ENCODE measurements around the gene SNW1.

SNW1 gene

GRCh38 chr14:77707724-77708408 lies 53.1 kb downstream of the SNW1 start, which contains the start of the genes ALKBH1 and SLIRP:
TSS of gene ALKBH1 (minus strand) at chr14:77708023. CDS start at chr14:77708004, 19 bp downstream.
TSS of gene SLIRP (plus strand) at chr14:77708103. CDS start at chr14:77708112, 9 bp downstream.
- TF ChIP-seq EZH2 (IDR thresholded peaks at IDR 0.05; ENCODE audit: borderline replicate concordance, low read length) (no peak), CTCF (IDR thresholded peaks at IDR 0.05; ENCODE audit: low read length) (peak; percentile 12; the same call in 1 of the 2 replicates)
- peaks cover 32% of the 10 kb centered on the region for H3K4me1 ChIP-seq (ENCODE audit: insufficient read depth, low read length, severe bottlenecking)
- H3F3A ChIP-seq (ENCODE audit: insufficient read depth, low read length), result no peaks in the 10 kb centered on the region
- H3K9me2 ChIP-seq (ENCODE audit: low read depth, low read length), result no peaks in the 10 kb centered on the region
- H3K36me3 ChIP-seq (ENCODE audit: insufficient read depth, low read length), result peaks cover 45% of the 10 kb centered on the region
- H3K9me3 ChIP-seq (ENCODE audit: low read length), result no peaks in the 10 kb centered on the region
- H3K27me3 ChIP-seq (ENCODE audit: insufficient read depth, low read length), result no peaks in the 10 kb centered on the region
- peak within 1 kb of the TSS; percentile 95 for H3K9ac ChIP-seq (ENCODE audit: low read length)
- peaks cover 48% of the 10 kb centered on the region for H3K79me2 ChIP-seq (ENCODE audit: insufficient read depth, low read length)
- no peak within 1 kb of the TSS for H3K27ac ChIP-seq (ENCODE audit: low read depth, low read length, poor library complexity, severe bottlenecking)
- H4K20me1 ChIP-seq (ENCODE audit: insufficient read depth, low read length), result no peaks in the 10 kb centered on the region
- H3K4me2 ChIP-seq (ENCODE audit: low read length), result peak within 1 kb of the TSS; percentile 75
- peak within 1 kb of the TSS; percentile 18; the same call in 1 of the 2 replicates for H2AFZ ChIP-seq (ENCODE audit: low read length)
- H3K4me3 ChIP-seq (ENCODE audit: low read depth, low read length, poor library complexity, severe bottlenecking), result peak within 1 kb of the TSS; percentile 100

- no peaks in the 10 kb centered on the region for H3K9me2 ChIP-seq (ENCODE audit: low read depth, low read length)
- no peaks in the 10 kb centered on the region for H4K20me1 ChIP-seq (ENCODE audit: insufficient read depth, low read length)
- TF ChIP-seq EZH2 (IDR thresholded peaks at IDR 0.05; ENCODE audit: borderline replicate concordance, low read length), result no peak
- peak; percentile 54; the same call in 1 of the 2 replicates for TF ChIP-seq CTCF (IDR thresholded peaks at IDR 0.05; ENCODE audit: low read length)
- H3K4me3 ChIP-seq (ENCODE audit: low read depth, low read length, poor library complexity, severe bottlenecking), result peak overlapping the region; percentile 100
- peaks cover 48% of the 10 kb centered on the region for H3K79me2 ChIP-seq (ENCODE audit: insufficient read depth, low read length)
- H3K9ac ChIP-seq (ENCODE audit: low read length), result peak overlapping the region; percentile 95
- H3K9me3 ChIP-seq (ENCODE audit: low read length), result no peaks in the 10 kb centered on the region
- peak overlapping the region; percentile 18; the same call in 1 of the 2 replicates for H2AFZ ChIP-seq (ENCODE audit: low read length)
- H3K27me3 ChIP-seq (ENCODE audit: insufficient read depth, low read length), result no peaks in the 10 kb centered on the region
- H3K4me2 ChIP-seq (ENCODE audit: low read length), result peak overlapping the region; percentile 75
- no peak overlapping the region for H3K27ac ChIP-seq (ENCODE audit: low read depth, low read length, poor library complexity, severe bottlenecking)
- H3K36me3 ChIP-seq (ENCODE audit: insufficient read depth, low read length), result peaks cover 45% of the 10 kb centered on the region
- H3K4me1 ChIP-seq (ENCODE audit: insufficient read depth, low read length, severe bottlenecking), result peaks cover 32% of the 10 kb centered on the region
- no peaks in the 10 kb centered on the region for H3F3A ChIP-seq (ENCODE audit: insufficient read depth, low read length)
Measured at GRCh38 chr14:77707355-77707723, 53.6 kb downstream of the SNW1 start.

GRCh38 chr14:77691259-77691658 lies 69.7 kb downstream of the SNW1 start:
- H3K27me3 ChIP-seq (ENCODE audit: insufficient read depth, low read length), result no peaks in the 10 kb centered on the region
- no peaks in the 10 kb centered on the region for H3K79me2 ChIP-seq (ENCODE audit: insufficient read depth, low read length)
- no peaks in the 10 kb centered on the region for H3K4me1 ChIP-seq (ENCODE audit: insufficient read depth, low read length, severe bottlenecking)
- H3K4me2 ChIP-seq (ENCODE audit: low read length), result no peak overlapping the region
- H3F3A ChIP-seq (ENCODE audit: insufficient read depth, low read length), result no peaks in the 10 kb centered on the region
- H2AFZ ChIP-seq (ENCODE audit: low read length), result no peak overlapping the region
- H3K36me3 ChIP-seq (ENCODE audit: insufficient read depth, low read length), result peaks cover 40% of the 10 kb centered on the region; the same call in 1 of the 2 replicates
- no peaks in the 10 kb centered on the region for H3K9me2 ChIP-seq (ENCODE audit: low read depth, low read length)
- no peak overlapping the region for H3K9ac ChIP-seq (ENCODE audit: low read length)
- H4K20me1 ChIP-seq (ENCODE audit: insufficient read depth, low read length), result no peaks in the 10 kb centered on the region
- no peak overlapping the region for H3K4me3 ChIP-seq (ENCODE audit: low read depth, low read length, poor library complexity, severe bottlenecking)
- TF ChIP-seq CTCF (IDR thresholded peaks at IDR 0.05; ENCODE audit: low read length) (no peak), EZH2 (IDR thresholded peaks at IDR 0.05; ENCODE audit: borderline replicate concordance, low read length) (no peak)
- no peaks in the 10 kb centered on the region for H3K9me3 ChIP-seq (ENCODE audit: low read length)
- H3K27ac ChIP-seq (ENCODE audit: low read depth, low read length, poor library complexity, severe bottlenecking), result no peak overlapping the region

All from OCI-LY1 (cell line).